NCI-H226 (cell line): Measurements from ENCODE around the gene ZDHHC20.

ENCODE experiments used
- DNase-seq: peaks from one replicate; pipeline ENCODE4 v3.0.0-alpha.2; 2015

The ZDHHC20 gene

GRCh38 chr13:21359855-21360254 is 99.2 kb downstream of the ZDHHC20 start:
- no peak for DNase-seq

DNA sequence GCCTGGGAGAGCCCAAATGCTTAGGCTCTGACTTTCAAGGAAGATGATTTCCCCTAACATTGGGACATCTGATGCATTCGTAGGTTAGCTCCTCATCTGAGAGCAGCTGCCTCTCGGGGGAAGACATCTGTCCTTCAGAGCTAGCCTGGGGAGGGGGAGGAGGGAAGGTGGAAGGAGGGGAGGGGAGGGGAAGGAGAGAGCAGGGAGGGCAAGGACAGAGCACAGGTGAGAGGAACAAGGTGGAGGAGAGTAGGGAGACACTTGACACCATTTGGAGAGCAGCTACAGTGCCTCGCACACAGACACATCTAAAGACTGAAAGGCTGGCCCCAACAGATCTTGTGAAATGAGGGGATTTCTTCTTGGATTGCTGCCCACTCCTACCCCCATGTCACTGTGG is 103.8 kb downstream of the ZDHHC20 start:
- no peak for DNase-seq

- no peak for DNase-seq
These were observed 104.4 kb downstream of the ZDHHC20 start for GRCh38 chr13:21354721-21355120.

DNA sequence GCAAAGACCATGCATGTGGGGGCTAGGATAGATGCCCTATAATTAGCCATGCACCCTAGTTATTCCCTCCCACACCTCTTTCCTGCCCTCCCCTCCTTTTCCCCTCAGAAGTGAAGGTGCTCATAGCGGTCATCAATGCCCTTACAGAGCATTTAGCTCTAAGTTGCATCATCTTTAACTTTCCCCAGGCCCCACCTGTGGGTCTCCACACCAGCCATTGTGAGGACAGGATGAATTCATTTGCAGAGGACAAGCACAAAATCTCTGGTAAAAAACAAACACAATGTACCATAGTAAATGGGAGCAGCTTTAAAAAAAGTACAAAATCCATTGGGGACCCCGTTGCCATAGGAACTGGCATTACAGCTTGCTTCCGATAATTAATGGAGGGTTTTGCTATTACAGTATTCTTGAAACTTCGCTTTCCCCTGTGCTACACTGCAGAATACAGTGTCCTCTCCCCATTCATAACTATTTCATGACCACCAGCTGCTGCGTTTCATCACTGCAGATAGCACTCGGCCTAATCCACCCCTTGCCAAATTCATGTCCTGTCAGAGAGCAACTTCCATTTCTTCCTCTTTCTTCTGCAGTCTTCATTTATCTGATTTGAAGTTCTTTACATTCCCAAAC is 110.5 kb downstream of the ZDHHC20 start:
- DNase-seq, result no peak

GRCh38 chr13:21347753-21348318 is 111.3 kb downstream of the ZDHHC20 start:
- DNase-seq, result no peak

GRCh38 chr13:21344662-21345176 is 114.4 kb downstream of the ZDHHC20 start:
- no peak for DNase-seq

DNA sequence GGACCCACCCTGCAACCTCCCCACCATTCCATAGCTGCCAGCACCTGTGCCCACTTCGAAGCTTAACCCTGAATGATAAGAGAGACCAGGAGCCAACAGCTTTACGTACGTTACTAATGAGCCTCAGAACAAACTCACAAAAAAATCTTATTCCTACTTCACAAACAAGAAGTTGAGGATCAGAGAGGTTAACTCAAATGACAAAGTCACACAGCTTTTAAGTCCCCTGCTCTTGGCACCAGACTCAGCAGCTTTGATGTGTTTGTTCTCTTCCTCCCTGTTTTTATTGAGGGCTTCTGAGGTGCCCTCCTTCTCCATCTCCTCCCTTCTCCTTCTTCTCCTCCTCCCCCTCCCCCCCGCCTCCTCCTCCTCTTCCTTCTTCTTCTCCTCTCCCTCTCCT is 115.4 kb downstream of the ZDHHC20 start:
- DNase-seq, result no peak

DNA sequence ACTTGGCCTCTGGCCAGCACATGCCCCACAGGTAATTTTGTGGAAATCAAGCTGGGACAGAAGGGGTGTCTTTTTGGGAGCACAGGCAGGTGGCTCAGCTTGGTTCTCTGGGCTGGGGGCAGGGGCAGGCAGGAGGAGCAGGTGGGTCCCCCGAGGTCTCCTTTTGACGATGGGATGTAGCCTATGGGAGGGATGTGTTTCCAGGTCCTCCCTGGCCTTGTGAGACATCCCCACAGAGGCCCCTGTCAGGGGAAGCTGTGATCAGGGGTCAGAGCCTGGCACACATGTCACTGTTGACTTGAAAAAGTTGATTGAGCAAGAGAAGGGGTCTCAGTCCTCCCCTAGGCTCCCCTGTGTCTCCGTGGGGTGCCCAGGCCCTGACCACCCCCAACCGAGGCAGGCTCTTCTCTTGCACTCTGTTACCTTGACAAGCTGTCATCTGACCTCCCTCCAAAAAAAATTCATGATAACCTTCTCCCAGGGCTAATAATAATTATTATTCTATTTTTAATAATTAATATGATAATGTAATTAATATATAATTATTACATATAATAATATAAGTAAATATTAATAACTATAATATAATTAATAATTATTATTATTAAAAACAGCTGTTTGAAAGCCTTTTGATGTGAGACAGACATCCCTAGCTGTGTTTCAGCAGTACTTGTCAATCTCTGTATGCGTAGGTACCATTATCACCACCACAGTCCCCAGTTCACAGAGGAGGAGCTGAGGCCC is 116.2 kb downstream of the ZDHHC20 start:
- no peak for DNase-seq

DNA sequence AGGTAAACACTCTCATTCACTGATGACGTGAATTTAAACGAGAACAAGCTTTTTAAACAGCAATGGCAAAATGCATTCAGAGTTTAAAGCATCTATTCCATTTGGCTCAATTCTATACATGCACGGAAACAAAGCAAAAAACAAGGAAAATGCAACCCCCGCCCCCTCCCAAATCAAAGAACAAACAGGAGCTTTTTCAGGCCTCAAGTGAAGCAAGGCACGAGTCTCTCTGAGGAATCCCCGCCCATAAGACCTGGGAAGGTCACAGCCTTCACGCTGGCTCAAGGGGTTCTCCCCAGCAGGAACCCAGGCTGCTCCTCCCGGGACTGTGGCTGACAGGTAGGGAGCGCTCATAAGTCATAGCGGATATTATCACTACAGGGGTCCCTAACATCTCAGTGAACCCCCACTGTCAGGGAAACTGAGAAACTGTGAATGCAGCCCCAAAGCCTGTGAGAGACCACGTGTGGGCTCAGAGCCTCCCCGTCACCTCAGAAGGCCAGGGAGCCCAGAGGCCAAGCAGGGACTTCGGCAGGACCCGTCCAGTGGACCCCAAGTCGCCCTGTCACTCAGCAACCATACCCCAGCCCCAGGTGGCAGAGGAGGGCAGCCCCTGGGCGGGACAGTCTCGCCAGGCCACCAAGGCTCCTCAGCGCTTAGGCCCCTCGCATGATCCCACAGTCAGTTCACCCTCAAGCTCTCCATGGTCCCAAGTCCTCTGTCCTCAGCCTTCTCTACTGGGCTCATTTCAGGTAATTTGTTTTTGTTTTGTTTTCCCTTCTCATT is 117.3 kb downstream of the ZDHHC20 start:
- no peak for DNase-seq

DNA sequence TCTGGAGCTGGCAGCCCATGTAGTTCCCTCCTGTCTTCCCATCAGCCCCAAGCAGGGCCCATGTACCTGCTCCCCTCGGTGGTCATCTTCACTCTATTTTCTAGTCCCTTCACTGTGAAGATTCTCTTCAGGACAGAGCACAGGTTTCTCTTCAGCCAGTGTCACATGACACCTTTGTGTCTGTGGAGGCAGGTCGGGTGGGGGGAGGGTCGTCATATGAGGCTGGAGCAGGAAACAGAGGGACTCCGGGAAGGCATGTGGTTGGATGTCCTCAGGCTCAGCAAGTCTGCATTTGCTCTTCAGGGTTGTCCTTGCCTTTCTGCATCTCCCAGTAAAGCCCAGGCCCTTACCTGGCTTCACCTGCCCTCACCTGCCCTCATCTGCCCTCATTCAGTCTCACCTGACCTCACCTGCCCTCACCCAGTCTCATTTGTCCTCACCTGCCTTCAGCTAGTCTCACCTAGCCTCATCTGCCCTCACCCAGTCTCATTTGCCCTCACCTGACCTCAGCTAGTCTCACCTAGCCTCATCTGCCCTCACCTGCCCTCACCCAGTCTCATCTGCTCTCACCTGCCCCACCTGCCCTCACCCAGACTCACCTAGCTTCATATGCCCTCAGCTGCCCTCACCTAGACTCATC is 120.3 kb downstream of the ZDHHC20 start:
- DNase-seq, result no peak

- DNase-seq, result no peak
These were observed 120.9 kb downstream of the ZDHHC20 start for GRCh38 chr13:21338156-21338555.

DNA sequence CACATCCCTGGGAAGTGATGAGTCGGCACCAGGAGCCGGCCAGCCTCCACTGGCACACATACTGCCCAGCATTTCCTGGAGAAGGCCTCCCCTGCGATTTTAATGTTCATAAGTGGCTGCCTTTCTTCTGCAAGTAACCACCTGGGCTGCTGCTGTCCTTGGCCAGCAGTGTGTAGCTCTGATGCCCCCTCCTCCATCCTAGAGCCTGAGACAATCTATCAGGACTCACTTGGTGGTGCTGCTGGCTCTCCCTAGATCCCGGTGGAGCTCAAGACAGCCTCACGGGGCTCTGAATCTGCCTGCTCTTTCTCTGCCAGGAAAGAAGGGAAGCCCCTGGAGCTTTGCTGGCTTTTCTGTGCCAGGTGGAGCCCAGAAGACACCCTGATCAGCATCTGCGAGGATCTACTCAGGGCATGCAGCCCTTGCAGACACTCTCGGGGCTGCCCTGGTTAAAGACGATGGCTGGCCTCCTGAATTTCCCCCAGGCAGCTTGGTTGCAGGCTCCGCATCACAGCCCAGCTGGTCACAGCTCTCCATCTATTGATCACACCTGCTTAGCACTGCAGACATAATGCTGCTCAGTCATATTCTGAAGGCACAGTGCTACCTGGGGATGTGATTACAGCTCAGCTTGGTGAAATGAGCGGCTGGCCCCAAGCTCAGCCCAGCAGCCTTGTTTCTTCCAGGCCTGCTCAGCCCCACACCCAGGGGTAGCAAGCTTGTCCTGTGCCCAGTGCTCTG is 122.3 kb downstream of the ZDHHC20 start:
- no peak for DNase-seq

GRCh38 chr13:21333186-21333585 is 125.9 kb downstream of the ZDHHC20 start:
- DNase-seq, result no peak

DNA sequence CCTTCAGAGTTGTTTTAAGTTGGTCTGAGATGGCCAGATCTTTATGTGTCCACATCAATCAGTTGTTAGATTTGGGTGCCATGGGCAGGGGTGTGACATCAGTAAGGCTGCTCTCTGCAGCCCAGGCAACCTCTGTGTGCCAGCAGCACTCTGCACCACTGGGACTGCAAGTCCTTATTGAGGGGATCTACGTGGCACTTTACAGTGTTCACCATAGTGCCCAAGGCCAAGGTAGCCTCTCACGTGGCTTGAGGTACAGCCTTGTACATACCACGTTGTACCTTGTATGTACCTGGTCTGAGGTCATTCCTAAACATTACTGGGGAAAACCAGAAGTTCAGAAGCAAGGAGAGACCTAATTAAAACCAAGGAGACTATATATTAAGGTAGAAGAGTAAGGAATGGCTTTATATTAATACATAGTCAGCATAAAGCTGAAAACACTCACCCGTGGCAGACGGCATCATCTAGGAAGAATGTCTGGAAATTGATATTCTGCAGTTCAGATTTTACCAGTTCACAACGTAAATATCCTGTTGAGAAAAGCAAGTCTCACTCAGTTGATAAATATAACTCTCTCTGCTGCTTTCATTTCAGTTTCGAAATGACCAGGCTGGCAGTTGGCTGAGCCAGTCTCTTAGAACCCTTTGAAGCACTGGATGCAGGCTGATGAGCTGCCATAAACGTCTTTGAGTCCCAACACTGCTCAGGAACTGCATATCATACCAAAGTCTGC is 128.8 kb downstream of the ZDHHC20 start:
- no peak for DNase-seq

GRCh38 chr13:21328836-21329477 is 130.1 kb downstream of the ZDHHC20 start:
- no peak for DNase-seq

- DNase-seq, result no peak
These were observed 130.9 kb downstream of the ZDHHC20 start for GRCh38 chr13:21328201-21328600.

- peak; percentile 50 for DNase-seq
These were observed 132.7 kb downstream of the ZDHHC20 start for GRCh38 chr13:21326155-21327031.

DNA sequence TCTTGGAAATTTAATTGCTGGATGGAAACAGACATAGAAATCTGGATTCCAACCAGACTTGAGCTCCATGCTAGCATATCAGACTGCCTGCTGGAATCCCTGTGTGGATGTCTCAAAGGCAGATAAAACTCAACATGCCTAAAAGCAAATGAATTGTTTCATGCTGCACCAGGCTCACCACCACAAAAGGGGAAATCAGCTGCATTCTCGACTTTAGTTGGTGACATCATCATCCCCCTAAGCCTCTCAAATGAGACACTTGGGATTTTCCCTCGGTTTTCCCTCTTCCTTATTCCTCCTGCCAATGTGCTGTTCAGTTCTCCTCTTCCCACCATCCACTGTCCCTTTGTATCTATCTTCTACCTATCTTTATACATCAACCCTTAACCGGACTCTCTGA is 134.3 kb downstream of the ZDHHC20 start:
- DNase-seq, result no peak

GRCh38 chr13:21322988-21323387 is 136.1 kb downstream of the ZDHHC20 start:
- no peak for DNase-seq
